HepG2 (cell line): Measurements from ENCODE around the gene SHOX.

ENCODE experiments used
- FOSL1 ChIP-seq: sonication (generic); formaldehyde crosslinking; IDR thresholded peaks from 2 replicates; pipeline ENCODE4 v1.9.0; 2021; ENCODE audit warnings: missing genetic modification reagents, borderline replicate concordance
- KDM1A ChIP-seq: IDR thresholded peaks from 2 replicates; pipeline ENCODE4 v1.6.1; 2016; ENCODE audit warnings: missing compliant biosample characterization
- KDM3A ChIP-seq: IDR thresholded peaks from 2 replicates; pipeline ENCODE4 v1.6.1; 2018; ENCODE audit warnings: low read depth, missing compliant biosample characterization
- TP53 ChIP-seq: sonication (generic); formaldehyde crosslinking; conservative IDR thresholded peaks from 2 replicates; pipeline ENCODE4 v1.4.0; 2020; ENCODE audit warnings: missing genetic modification reagents
- ZNF274 ChIP-seq: sonication (generic); formaldehyde crosslinking; IDR thresholded peaks from 2 replicates; pipeline ENCODE4 v1.5.1; 2020; ENCODE audit warnings: mild to moderate bottlenecking, missing genetic modification reagents
- ZNF557 ChIP-seq: sonication (generic); formaldehyde crosslinking; IDR thresholded peaks from 2 replicates; pipeline ENCODE4 v1.4.0; 2020; ENCODE audit warnings: missing genetic modification reagents
- ZNF768 ChIP-seq: sonication (generic); formaldehyde crosslinking; IDR thresholded peaks from 2 replicates; pipeline ENCODE4 v1.4.0; 2020; ENCODE audit warnings: missing genetic modification reagents
- TF ChIP-seq, protein P1 (sequence below): sonication (generic); formaldehyde crosslinking; IDR thresholded peaks from 2 replicates; pipeline ENCODE4 v1.4.0; 2020; ENCODE audit warnings: missing genetic modification reagents
- TF ChIP-seq, protein P2 (sequence below): sonication (generic); formaldehyde crosslinking; IDR thresholded peaks from 2 replicates; pipeline ENCODE4 v1.5.0; 2020; ENCODE audit warnings: mild to moderate bottlenecking, missing genetic modification reagents, moderate library complexity
- TF ChIP-seq, protein P3 (sequence below): sonication (generic); formaldehyde crosslinking; IDR thresholded peaks from 2 replicates; pipeline ENCODE4 v1.4.0; 2020; ENCODE audit warnings: missing genetic modification reagents, borderline replicate concordance
- TF ChIP-seq, protein P4 (sequence below): fragments of 450-650 bp; IDR thresholded peaks from 2 replicates; pipeline ENCODE4 v1.6.1; 2016

DNA sequence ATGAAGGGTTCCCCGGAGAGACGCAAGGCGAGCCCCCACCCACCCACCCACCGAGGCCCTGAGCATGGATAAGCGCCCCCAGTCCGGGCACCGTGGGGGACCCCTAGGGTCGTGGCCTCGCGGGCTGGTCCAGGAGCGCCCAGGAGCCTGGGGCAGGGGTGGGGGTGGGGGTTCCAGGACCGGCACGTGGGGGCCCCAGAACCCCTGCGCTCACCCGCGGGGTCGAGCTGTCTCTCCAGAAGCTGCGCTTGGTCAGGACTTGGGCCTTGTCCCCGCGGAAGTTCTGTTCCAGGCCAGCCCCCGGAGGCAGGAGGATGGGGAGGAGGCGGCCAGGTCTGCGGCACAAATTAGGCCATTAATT, 11.2 kb upstream of the SHOX start:
- TF ChIP-seq ZNF557 (CRISPR knock-in tag) (no peak), FOSL1 (no peak), ZNF274 (CRISPR knock-in tag) (no peak), KDM1A (CRISPR knock-in tag) (no peak), TP53 (CRISPR knock-in tag) (no peak), ZNF768 (CRISPR knock-in tag) (no peak), KDM3A (CRISPR knock-in tag) (no peak)
- TF ChIP-seq, protein P1, sequence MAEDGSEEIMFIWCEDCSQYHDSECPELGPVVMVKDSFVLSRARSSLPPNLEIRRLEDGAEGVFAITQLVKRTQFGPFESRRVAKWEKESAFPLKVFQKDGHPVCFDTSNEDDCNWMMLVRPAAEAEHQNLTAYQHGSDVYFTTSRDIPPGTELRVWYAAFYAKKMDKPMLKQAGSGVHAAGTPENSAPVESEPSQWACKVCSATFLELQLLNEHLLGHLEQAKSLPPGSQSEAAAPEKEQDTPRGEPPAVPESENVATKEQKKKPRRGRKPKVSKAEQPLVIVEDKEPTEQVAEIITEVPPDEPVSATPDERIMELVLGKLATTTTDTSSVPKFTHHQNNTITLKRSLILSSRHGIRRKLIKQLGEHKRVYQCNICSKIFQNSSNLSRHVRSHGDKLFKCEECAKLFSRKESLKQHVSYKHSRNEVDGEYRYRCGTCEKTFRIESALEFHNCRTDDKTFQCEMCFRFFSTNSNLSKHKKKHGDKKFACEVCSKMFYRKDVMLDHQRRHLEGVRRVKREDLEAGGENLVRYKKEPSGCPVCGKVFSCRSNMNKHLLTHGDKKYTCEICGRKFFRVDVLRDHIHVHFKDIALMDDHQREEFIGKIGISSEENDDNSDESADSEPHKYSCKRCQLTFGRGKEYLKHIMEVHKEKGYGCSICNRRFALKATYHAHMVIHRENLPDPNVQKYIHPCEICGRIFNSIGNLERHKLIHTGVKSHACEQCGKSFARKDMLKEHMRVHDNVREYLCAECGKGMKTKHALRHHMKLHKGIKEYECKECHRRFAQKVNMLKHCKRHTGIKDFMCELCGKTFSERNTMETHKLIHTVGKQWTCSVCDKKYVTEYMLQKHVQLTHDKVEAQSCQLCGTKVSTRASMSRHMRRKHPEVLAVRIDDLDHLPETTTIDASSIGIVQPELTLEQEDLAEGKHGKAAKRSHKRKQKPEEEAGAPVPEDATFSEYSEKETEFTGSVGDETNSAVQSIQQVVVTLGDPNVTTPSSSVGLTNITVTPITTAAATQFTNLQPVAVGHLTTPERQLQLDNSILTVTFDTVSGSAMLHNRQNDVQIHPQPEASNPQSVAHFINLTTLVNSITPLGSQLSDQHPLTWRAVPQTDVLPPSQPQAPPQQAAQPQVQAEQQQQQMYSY (CRISPR knock-in tag): no peak
- TF ChIP-seq, protein P2, sequence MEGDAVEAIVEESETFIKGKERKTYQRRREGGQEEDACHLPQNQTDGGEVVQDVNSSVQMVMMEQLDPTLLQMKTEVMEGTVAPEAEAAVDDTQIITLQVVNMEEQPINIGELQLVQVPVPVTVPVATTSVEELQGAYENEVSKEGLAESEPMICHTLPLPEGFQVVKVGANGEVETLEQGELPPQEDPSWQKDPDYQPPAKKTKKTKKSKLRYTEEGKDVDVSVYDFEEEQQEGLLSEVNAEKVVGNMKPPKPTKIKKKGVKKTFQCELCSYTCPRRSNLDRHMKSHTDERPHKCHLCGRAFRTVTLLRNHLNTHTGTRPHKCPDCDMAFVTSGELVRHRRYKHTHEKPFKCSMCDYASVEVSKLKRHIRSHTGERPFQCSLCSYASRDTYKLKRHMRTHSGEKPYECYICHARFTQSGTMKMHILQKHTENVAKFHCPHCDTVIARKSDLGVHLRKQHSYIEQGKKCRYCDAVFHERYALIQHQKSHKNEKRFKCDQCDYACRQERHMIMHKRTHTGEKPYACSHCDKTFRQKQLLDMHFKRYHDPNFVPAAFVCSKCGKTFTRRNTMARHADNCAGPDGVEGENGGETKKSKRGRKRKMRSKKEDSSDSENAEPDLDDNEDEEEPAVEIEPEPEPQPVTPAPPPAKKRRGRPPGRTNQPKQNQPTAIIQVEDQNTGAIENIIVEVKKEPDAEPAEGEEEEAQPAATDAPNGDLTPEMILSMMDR (CRISPR knock-in tag): no peak
- TF ChIP-seq, protein P3, sequence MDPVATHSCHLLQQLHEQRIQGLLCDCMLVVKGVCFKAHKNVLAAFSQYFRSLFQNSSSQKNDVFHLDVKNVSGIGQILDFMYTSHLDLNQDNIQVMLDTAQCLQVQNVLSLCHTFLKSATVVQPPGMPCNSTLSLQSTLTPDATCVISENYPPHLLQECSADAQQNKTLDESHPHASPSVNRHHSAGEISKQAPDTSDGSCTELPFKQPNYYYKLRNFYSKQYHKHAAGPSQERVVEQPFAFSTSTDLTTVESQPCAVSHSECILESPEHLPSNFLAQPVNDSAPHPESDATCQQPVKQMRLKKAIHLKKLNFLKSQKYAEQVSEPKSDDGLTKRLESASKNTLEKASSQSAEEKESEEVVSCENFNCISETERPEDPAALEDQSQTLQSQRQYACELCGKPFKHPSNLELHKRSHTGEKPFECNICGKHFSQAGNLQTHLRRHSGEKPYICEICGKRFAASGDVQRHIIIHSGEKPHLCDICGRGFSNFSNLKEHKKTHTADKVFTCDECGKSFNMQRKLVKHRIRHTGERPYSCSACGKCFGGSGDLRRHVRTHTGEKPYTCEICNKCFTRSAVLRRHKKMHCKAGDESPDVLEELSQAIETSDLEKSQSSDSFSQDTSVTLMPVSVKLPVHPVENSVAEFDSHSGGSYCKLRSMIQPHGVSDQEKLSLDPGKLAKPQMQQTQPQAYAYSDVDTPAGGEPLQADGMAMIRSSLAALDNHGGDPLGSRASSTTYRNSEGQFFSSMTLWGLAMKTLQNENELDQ: no peak
- TF ChIP-seq, protein P4, sequence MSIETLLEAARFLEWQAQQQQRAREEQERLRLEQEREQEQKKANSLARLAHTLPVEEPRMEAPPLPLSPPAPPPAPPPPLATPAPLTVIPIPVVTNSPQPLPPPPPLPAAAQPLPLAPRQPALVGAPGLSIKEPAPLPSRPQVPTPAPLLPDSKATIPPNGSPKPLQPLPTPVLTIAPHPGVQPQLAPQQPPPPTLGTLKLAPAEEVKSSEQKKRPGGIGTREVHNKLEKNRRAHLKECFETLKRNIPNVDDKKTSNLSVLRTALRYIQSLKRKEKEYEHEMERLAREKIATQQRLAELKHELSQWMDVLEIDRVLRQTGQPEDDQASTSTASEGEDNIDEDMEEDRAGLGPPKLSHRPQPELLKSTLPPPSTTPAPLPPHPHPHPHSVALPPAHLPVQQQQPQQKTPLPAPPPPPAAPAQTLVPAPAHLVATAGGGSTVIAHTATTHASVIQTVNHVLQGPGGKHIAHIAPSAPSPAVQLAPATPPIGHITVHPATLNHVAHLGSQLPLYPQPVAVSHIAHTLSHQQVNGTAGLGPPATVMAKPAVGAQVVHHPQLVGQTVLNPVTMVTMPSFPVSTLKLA: no peak
